GM20431 (cell line): Measurements from ENCODE around the gene TMEM107.
"Not testable (repeated sequence)": the region's sequence is repeated elsewhere in the genome, so short reads cannot be mapped to it uniquely, and the experiment has no call there.

Experiments
- in situ Hi-C: fragments of 300-500 bp; cut with MseI, MboI; formaldehyde crosslinking; loops from one replicate; pipeline ENCODE4 v1.15.0; 2020; ENCODE audit warnings: low sequenced_read_pairs; ENCODE audit not compliant: unreplicated experiment

Gene TMEM107

DNA sequence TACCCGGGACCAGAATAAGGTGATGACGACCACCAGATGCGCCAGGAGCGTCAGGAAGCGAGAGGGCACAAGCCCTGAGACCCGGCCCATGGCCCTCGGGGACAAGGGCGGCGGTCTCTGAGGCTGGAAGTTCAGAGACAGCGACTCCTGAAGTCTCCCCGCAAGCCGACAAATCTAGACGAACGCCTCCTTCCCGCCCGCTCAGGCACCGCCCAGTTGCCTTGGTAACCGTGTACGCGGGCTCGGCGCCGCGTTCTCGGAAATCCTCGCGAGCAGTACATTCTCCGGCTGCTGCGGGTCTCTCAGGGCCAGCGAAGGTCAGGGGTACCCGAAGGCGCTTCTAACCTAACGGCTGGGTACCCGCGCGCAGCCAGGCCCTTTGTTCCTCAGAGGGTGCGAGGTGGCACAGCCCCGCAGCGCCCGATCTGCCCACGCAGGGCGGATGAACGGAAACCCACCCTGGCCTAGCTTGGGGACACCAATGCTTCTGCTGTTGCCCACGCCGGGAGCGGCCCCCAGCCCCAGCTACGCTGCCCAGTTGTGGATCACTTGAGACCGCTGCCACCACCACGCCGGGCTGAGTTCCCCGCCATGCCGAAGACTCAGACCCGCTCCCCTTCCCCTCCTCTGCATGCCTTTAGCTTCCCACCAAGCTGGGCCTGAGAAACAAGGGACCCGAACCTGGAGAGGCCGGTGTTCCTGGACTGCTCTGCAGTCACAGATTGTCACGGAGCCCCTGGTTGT is at the start of gene TMEM107:
TSS of gene TMEM107 (minus strand) at position 184 of the 744 bp plus-strand sequence. CDS start at position 90, 94 bp downstream.
- in situ Hi-C loops: no loop called here

DNA sequence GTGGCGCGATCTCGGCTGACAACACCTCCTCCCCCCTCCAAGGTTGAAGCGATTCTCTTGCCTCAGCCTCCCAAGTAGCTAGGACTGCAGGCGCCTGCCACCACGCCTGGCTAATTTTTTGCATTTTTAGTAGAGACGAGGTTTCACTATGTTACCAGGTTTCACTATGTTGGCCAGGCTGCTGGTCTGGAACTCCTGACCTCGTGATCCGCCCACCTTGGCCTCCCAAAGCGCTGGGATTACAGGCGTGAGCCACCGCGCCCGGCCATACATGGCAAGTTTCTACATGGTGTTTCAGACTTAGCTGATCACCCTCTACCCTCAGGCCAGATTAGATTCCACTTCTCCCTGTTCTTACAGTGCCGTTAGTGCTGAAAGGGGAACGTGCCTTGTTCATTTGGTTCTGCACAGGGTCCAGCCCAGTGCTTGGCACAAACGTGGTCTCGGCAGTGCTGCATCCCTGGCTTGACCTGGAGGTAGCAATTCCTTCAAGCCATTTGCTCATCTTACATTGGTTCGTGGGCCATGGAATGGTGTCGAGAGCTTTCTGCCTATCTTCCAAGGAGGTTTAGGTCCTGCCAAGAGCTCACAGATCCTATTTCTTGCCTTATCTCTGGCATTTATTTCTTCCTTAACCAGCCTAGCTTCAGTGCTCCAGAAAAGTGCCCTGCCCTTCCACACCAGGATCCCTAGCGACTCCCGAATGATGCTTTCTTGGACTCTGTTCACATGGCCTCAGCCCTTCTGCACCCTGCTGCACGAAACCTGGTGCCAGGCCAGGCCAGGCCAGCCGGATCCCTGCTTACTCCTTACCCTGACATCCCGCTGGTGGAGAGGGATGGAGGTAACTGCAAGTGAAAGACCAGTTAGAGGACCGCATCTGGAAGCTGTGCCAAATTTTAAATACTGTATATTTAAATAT is 49.0 kb upstream of the TMEM107 start:
- in situ Hi-C loops: no loop called here

DNA sequence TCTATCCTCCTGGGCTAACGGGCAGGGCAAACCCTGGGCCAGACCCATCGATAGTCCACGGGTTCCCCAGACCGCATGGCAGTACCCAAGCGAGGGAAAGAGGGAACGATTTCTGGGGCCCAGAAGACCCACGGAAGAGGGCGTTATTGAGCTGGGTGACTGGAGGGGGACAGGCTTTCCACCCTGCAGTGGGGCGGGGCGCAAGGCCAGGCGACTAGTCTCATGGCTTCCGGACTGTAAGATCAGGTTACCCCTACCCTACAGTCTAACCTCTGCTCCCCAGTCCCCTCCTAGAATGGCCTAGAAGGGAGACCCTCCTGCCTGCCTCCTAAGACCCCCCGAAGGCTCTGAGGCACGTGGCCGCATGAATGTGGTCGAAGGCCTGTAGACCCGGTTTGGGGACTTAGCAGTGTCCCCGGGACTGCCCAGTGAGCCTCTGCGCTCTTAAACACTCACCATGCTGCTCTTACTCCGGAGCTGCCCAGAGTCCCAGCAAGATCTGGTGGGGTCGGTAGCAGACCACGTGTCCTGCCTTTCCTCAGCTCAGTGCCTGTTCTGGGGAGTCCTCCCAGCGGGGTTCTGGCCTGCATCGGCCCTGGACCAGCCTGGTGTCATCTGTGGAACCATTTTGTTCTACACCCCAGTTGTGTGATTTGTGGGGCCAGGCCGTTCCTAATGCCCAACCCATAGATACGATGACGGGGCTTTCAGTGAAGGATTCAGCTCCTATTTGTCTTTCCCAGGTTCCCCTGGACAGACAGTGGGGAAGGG is 47.4 kb upstream of the TMEM107 start:
- in situ Hi-C loops: no loop called here

DNA sequence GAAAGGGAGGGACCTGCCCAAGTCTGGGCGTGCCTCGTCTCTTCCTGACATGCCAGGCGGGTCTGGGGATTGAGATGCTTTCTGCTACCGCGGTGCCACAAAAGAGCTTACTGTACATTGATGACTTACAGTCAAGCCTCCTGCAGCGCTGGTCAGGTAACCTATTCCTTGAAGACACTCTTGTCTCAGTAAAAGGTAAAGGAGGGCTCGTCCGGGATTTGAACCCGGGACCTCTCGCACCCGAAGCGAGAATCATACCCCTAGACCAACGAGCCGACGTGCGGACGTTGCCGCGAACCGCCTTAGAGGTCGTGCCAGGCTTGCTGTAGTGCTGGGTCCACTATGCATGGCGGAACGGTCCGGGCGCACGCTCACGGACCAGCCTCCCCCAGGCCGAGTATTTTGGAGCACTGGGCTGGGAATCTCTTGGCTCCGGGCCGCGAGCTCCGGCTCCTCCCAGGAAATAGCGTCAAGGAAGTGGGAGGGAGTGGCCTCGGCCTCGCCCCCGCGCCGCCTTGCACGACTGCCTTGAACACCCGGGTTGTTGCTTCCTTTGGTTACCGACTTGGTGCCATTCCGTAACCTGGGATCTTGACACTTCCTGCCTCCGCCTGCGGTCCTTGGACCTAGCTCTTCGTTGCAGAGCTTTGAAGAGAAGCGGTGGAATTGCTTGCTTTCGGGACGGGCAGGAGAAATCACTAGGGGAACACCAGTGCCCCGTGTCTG is 46.6 kb upstream of the TMEM107 start:
- in situ Hi-C loops: no loop called here

DNA sequence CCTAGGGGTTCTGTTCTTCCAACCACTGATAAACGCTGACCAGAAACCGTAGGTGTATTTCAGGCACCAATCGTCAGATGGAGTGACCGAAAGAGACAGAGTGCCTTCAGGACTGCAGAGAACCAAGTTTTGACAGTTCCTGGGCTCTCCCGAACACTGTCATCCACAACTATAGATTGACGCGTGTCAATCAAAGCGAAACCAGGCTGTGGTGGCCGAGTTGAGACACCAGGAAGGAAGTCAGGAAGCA is 46.1 kb upstream of the TMEM107 start:
- in situ Hi-C loops: no loop called here

DNA sequence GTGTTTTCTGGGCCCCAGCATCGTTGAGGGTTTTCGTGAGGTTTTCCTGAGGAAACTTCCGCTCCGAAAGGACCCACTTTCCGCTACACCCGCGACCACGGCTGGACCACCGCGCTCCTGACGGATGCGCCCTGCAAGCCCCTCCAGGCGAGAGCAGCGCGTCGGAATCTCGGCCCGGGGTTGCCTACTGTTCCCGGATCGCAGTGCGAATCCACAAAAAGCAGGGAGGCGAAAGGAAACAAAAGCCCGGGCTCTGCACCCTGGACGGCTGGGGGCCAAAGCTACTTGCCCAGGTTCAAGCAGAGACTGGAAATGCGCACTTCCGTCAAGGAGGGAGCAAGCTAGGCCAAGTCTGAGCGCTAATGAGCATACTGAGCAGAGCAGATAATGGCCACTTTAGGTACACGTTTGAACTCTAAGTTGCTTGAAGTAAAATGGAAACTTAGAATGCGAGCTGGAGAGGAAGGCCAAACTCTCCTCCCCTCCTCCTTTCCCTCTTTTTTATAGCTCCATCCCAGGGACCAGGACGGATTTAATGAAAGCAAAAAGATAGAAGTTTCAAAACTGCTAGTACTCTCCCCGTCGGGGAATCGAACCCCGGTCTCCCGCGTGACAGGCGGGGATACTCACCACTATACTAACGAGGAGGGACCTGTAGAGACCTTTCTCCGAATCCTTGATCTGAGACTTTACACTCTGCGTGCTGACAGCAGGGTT is 45.6 kb upstream of the TMEM107 start:
- in situ Hi-C loops: no loop called here

DNA sequence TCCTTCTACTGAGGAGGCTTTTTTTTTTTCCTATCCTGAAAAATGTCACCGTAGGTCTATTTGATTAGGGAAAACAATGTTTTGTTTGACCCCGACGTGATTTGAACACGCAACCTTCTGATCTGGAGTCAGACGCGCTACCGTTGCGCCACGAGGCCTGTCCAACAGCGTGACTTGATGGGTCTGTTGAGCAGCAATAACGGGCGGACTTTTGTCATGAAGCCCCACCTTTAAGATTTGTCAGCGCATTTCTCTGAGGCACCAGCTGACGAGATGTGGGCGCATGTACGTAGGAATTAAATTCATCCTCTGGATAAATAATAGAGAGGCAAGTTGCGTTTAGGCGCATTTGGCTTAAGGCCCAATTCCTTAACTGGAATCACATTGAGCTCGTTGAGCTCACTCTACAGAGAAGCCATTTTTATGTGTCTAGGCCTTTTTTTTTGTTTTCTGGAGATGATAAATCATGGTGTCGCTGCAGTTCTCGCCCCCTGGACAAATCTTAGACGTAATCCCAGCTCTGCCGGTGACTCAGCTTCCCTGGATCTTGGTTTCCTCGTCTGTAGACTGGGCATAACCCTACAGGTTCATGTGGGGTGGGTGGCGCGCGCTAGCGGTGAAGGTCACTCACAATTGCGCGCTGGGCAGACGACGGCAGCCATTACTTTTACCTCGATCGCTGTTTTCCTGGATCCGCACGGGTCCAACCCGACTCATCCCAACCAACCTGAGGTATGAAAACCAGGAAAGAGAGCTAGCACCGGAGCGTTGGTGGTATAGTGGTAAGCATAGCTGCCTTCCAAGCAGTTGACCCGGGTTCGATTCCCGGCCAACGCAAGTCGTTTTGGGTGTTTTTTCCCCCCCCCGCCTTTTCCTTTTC is 44.8 kb upstream of the TMEM107 start:
- in situ Hi-C loops: no loop called here

DNA sequence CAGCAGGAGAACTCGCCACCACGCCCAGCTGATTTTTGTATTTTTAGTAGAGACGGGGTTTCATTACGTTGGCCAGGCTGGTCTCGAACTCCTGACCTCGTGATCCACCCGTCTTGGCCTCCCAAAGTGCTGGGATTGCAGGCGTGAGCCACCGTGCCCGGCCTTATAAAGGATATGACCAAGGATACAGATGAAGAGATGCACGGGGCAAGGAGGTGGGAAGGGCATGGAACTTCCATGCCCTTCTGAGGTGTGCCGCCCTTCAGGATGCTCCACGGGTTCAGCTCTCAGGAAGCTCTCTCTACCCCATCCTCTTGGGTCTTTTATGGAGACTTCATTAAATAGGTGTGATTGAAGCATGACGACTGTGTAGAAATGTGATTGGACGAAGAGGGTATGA is 37.8 kb upstream of the TMEM107 start:
- in situ Hi-C loops: not testable (repeated sequence)

DNA sequence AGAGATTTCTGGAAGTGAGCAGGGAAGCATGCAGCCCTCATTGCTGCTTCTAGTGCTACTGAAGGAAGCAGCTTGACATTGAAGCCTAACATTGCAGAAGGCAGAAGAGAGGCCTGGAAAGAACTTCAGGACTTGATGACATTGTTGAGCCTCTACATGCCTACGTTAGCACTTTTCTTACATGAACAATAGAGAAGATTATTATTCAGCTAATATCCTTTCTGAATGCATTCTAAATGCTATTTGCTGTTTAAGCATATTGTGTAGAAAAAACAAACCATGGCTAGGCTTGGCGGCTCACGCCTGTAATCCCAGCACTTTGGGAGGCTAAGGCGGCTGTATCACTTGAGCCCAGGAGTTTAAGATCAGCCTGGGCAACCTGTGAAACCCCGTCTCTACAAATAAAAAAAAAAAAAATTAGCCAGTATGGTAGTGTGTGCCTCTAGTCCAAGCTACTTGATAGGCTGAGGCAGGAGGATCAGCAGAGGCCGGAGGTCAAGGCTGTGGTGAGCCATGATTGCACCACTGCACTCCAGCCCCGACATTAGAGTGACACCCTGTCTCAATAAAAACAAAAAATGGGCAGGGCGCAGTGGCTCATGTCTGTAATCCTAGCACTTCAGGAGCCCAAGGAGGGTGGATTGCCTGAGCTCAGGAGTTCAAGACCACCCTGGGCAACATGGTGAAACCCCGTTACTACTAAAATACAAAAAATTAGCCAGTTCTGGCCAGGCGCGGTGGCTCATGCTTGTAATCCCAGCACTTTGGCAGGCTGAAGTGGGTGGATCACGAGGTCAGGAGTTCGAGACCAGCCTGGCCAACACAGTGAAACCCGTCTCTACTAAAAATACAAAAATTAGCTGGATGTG is 36.4 kb upstream of the TMEM107 start:
- in situ Hi-C loops: no loop called here

DNA sequence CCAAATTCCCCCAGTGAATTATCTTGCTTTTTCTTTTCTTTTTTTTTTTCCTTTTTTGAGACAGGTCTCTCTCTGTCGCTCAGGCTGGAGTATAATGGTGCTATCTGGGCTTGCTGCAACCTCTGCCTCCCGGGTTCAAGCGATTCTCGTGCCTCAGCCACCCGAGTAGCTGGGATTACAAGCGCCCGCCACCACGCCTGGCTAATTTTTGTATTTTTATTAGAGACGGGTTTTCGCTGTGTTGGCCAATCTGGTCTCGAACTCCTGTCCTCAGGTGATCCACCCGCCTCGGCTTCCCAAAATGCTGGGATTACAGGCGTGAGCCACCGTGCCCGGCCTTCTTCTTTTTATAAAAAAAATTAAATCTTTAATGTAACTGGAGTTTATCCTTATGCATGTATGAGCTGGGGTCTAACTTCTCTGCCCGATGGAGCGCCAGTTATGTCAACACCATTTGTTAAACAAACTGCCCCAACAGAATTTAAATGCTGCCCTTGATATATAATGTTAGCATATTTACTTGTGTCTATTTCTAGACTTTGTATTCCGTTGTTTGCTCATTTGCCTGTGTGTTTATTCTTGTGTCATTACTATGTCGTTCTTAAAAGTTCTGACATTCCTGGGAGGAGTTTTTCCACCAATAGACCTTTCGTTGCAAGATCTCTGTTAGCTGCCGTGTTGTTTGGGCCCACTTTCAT is 34.7 kb upstream of the TMEM107 start:
- in situ Hi-C loops: no loop called here

DNA sequence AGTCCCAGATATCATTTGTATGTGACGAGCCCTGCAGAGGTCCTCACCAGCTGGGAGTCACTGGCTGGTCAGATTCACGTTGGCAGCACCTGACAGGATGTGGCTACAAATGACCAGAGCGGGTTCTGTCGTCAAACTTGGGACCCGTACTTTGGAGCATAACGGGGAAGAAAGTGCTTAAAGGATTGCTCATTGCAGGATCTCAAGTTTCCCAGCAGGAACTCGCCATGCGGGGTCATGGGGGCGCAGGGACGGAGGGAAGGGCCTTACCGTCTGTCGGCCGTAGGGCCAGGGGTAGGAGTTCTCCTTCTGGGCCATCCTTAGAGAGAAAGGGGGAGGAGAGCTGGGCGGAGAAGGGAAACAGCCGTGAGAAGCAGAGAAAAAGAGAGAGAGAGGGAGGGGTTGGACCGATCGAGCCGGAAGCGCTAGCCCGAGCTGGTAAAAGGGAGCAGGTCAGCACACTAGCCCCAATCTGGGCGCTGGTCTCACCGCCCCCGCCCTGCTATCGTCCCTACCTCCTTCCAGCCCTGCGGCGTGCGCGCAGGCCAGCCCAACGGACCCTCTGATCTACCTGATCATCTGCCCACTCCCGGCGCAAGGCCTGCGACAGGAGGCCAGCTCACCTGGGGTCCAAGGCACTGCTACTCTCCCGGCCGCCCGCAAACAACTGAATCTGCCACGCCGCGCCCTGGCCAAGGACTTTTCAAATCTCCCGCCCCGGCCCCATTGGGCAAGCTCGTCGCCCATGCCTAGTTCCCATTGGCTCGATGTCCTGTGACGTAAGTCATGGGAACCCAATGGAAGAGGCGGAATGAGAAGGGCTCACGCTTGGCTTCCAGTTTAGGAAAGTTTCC is 34.0 kb upstream of the TMEM107 start, which contains the start of gene AURKB:
TSS of gene AURKB (minus strand) at position 669 of the 854 bp plus-strand sequence. CDS start at position 318, 351 bp downstream.
- in situ Hi-C loops: no loop called here

DNA sequence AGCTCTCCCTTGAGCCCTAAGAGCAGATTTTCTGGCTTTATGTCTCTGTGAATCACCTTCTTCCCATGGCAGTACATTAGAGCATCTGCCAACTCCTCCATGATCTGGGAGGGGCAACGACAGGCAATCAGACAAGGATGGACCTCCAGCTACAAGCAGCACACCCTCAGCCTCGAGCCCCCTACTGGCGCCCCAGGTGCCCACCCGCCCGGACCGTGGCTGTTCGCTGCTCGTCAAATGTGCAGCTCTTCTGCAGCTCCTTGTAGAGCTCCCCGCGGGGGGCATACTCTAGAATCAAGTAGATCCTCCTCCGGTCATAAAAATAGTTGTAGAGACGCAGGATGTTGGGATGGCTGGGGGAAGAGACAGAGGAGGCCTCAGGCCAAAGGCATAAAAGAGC is 30.4 kb upstream of the TMEM107 start:
- in situ Hi-C loops: no loop called here

DNA sequence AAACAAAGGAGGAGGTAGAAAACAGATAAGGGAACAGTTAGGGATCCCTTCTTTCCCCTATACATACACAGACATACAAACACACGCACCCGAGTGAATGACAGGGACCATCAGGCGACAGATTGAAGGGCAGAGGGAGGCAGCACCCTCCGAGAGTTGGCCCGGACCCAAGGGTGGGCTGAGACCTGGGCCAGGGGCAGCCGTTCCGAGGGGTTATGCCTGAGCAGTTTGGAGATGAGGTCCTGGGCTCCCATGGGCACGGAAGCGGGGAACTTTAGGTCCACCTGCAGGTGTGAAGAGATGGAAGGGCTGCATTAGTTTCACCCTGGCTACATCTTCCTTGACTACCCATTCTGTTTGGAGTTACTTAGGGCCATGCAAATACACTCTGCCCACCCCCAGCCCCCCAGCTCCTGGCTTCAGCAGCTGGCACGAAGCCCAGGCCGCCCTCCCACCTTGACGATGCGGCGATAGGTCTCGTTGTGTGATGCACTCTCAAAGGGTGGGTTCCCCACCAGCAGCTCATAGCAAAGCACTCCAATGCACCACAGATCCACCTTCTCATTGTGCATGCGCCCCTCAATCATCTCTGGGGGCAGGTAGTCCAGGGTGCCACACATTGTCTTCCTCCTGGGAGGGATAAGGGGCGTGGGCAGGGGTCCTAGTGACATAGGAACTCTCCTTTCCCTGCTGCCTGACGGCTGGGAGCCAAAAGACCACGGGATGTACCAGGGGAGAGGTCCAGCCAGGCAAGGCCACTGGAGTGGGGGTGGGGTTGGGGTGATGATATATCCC is 28.8 kb upstream of the TMEM107 start:
- in situ Hi-C loops: no loop called here

DNA sequence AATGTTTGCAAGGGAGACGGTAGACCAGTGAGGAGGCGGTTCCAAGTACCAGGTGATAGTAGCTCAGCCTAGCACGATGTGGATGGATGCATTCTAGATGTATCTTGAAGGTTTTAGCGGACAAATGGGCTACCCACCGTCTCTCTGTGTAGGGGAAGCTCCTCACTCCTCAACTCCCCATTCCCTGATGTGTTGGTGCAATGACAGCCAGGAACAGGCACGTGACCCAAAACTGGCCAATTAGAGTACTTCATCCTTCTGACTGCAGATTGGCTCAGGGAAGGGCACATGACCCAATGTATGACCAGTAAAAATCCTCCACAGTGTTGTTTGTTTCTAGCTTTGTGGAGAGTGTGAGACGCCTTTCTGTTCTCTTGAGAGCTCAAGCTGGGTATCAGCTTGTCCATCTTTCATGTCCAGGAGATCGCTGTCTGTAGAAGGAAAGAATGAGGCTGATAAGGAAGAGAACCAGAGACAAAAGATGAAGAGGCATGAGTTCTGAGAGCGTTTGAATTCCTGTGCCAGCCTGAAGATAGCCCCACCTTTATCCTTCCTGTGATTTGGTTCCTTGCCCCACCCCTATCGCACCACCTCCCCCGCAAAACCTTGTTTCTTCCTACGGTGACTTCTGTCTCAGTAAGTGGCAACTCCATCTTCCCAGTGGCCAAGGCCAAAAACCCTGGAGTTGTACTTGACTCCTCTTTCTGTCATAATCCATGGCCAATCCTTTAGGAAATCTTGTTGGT is 16.1 kb upstream of the TMEM107 start:
- in situ Hi-C loops: no loop called here

DNA sequence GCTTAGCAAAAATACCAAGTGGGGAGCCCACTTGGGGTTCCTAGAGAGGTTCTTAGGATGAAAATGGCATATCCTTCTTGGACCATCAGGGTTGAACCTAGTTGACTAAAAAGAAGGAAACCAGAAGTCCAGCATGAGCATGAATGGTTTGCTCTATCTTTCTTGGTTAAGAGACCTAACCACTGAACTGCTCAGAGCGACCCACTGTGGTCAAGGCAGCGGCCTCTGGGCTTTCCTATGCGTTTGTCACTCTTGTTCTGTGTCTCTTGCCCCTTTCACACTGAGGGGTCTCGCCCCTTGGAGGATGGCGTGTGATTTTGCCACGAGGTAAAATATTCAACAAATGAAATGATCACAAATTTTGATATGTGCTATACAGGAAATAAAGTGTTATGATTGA is 14.3 kb upstream of the TMEM107 start:
- in situ Hi-C loops: no loop called here
